Measurements from ENCODE around the gene DHX29. TPM values are rescaled to one million over a fixed set of nuclear protein-coding genes. Genes with fewer than 3 reads are reported as not detected.

Gene DHX29
- total RNA-seq (2022; extraction: Qiagen RNA extraction) = 19.6 to 24.6 TPM (median 22.5 TPM) in 5 replicates

GRCh38 chr5:55307383-55308253 is at the start of gene DHX29, which contains the start of gene MTREX:
TSS of gene DHX29 (minus strand) at chr5:55307694. CDS start at chr5:55307573, 121 bp downstream.
TSS of gene MTREX (plus strand) at chr5:55307989. CDS start at chr5:55308014, 25 bp downstream.

GRCh38 chr5:55232985-55233928 is 74.2 kb downstream of the DHX29 start, which contains the start of gene CCNO:
TSS of gene CCNO (minus strand) at chr5:55233608. CDS start at chr5:55233523, 85 bp downstream.

GRCh38 chr5:55226934-55227663 is 80.4 kb downstream of the DHX29 start, which contains the start of gene MCIDAS:
TSS of gene MCIDAS (minus strand) at chr5:55227315. CDS start at chr5:55227138, 177 bp downstream.

Other genes starting within 250 kb of the DHX29 start
- gene GZMA, start 205.0 kb downstream of the DHX29 start, total RNA-seq (2022; extraction: Qiagen RNA extraction) = not detected in 5 replicates
- 30.9 to 38.0 TPM (median 34.0 TPM) in 5 replicates for gene GPX8, start 147.5 kb downstream of the DHX29 start, total RNA-seq (2022; extraction: Qiagen RNA extraction)
- gene CDC20B, start 134.5 kb downstream of the DHX29 start, total RNA-seq (2022; extraction: Qiagen RNA extraction) = 0.07 to 0.09 TPM (median 0.09 TPM) in 4 of 5 replicates, not detected in the other
- gene MCIDAS, start 80.4 kb downstream of the DHX29 start, total RNA-seq (2022; extraction: Qiagen RNA extraction) = 1.6 to 2.2 TPM (median 1.8 TPM) in 5 replicates
- 5.4 to 8.5 TPM (median 7.4 TPM) in 5 replicates for gene CCNO, start 74.1 kb downstream of the DHX29 start, total RNA-seq (2022; extraction: Qiagen RNA extraction)
- 25.4 to 54.0 TPM (median 34.4 TPM) in 5 replicates for gene MTREX, start 295 bp upstream of the DHX29 start, total RNA-seq (2022; extraction: Qiagen RNA extraction)
- gene PLPP1, start 227.3 kb upstream of the DHX29 start, total RNA-seq (2022; extraction: Qiagen RNA extraction) = 31.3 to 38.7 TPM (median 37.9 TPM) in 5 replicates